Measurements from ENCODE around the gene COL15A1. TPM values are rescaled to one million over a fixed set of nuclear protein-coding genes. Genes with fewer than 3 reads are reported as not detected.

The COL15A1 gene
- total RNA-seq, 1 experiment from 2014 or later, result 0.22 TPM

DNA sequence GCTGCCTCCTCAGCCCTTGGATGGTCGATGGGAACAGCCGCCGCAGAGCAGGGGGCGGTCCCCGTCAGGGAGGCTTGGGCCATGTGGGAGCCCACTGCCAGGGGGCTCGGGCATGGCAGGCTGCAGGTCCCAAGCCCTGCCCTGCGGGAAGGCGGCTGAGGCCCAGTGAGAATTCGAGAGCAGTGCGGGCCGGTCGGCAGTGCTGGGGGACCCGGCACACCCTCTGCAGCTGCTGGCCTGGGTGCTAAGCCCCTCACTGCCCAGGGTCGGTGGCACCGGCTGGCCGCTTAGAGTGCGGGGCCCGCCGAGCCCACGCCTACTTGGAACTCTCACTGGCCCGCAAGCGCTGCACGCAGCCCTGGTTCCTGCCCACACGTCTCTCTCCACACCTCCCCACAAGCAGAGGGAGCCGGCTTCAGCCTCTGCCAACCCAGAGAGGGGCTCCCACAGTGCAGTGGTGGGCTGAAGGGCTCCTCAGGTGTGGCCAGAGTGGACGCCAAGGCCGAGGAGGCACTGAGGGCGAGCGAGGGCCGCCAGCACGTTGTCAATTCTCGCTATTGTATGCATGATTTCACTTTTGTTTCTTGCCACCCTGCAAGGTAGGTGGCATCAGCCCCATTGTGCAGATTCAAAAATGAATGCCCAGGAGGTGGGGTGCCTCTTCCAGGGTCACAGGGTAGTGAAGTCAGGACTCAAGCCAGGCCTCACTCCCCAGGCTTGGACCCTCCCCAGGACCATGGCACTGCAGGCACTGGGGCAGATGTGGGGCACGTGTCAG lies 48.6 kb downstream of the COL15A1 start:
- Mint-ChIP-seq H3K27me3 (ENCODE audit: low read depth) (peaks cover 3% of the 10 kb centered on the region), H3K36me3 (peaks cover 24% of the 10 kb centered on the region), H3K4me1 (peaks cover 3% of the 10 kb centered on the region; the same call in 1 of the 2 replicates), H3K4me3 (no peak overlapping the region), H3K27ac (no peak overlapping the region), H3K9me3 (peaks cover 33% of the 10 kb centered on the region)
- ChIA-PET POLR2A (no interaction called here), CTCF (interaction anchor here (1.2 to 1.6 kb wide), 2 partner anchors 9 to 17 kb away, joined by 3 to 6 read pairs; no protein-coding TSS in a partner anchor)
- no peak for ATAC-seq
- TF ChIP-seq, protein P1, sequence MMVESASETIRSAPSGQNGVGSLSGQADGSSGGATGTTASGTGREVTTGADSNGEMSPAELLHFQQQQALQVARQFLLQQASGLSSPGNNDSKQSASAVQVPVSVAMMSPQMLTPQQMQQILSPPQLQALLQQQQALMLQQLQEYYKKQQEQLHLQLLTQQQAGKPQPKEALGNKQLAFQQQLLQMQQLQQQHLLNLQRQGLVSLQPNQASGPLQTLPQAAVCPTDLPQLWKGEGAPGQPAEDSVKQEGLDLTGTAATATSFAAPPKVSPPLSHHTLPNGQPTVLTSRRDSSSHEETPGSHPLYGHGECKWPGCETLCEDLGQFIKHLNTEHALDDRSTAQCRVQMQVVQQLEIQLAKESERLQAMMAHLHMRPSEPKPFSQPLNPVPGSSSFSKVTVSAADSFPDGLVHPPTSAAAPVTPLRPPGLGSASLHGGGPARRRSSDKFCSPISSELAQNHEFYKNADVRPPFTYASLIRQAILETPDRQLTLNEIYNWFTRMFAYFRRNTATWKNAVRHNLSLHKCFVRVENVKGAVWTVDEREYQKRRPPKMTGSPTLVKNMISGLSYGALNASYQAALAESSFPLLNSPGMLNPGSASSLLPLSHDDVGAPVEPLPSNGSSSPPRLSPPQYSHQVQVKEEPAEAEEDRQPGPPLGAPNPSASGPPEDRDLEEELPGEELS (CRISPR knock-in tag; IDR thresholded peaks at IDR 0.05), result no peak
- TF ChIP-seq ZNF416 (CRISPR knock-in tag; IDR thresholded peaks at IDR 0.05) (no peak), CBFB (CRISPR knock-in tag; IDR thresholded peaks at IDR 0.05; ENCODE audit: low read depth) (no peak), NFYB (CRISPR knock-in tag; conservative IDR thresholded peaks at IDR 0.05; ENCODE audit: low read depth) (no peak), ZNF671 (CRISPR knock-in tag; IDR thresholded peaks at IDR 0.05) (no peak), JUN (CRISPR knock-in tag; IDR thresholded peaks at IDR 0.05) (no peak), ZNF232 (CRISPR knock-in tag; IDR thresholded peaks at IDR 0.05) (no peak)
- TF ChIP-seq, protein P2, sequence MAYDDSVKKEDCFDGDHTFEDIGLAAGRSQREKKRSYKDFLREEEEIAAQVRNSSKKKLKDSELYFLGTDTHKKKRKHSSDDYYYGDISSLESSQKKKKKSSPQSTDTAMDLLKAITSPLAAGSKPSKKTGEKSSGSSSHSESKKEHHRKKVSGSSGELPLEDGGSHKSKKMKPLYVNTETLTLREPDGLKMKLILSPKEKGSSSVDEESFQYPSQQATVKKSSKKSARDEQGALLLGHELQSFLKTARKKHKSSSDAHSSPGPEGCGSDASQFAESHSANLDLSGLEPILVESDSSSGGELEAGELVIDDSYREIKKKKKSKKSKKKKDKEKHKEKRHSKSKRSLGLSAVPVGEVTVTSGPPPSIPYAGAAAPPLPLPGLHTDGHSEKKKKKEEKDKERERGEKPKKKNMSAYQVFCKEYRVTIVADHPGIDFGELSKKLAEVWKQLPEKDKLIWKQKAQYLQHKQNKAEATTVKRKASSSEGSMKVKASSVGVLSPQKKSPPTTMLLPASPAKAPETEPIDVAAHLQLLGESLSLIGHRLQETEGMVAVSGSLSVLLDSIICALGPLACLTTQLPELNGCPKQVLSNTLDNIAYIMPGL (CRISPR knock-in tag; IDR thresholded peaks at IDR 0.05), result no peak
- TF ChIP-seq, protein P3, sequence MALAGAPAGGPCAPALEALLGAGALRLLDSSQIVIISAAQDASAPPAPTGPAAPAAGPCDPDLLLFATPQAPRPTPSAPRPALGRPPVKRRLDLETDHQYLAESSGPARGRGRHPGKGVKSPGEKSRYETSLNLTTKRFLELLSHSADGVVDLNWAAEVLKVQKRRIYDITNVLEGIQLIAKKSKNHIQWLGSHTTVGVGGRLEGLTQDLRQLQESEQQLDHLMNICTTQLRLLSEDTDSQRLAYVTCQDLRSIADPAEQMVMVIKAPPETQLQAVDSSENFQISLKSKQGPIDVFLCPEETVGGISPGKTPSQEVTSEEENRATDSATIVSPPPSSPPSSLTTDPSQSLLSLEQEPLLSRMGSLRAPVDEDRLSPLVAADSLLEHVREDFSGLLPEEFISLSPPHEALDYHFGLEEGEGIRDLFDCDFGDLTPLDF (CRISPR knock-in tag; IDR thresholded peaks at IDR 0.05), result no peak
- TF ChIP-seq, protein P4, sequence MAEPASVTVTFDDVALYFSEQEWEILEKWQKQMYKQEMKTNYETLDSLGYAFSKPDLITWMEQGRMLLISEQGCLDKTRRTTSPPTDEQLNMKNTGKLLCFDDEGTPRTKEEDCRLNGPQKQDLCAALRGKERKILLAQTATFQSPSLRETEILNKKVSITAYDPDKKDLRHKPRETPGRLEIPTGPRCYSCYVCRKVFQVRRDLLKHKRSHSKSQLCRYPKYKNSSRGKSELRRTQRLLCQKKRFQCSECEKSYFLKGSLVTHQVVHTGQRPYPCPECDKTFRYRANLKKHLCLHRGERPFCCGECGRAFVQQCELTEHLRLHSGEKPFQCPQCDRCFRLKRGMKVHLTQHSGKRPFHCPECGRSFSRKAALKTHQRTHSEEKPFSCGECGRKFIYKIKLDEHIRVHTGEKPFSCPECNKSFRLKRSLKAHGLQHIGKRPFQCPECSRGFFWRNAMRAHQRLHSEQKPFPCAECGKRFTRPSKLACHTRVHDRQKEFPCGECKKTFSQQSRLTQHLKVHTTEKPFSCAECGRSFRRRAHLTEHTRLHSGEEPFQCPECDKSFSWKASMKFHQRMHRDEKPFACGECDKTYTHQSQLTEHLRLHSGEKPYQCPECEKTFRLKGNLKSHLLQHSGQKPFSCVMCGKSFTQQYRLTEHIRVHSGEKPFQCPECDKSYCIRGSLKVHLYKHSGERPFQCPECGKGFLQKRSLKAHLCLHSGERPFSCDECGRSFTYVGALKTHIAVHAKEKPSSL (CRISPR knock-in tag; conservative IDR thresholded peaks at IDR 0.05), result no peak
- TF ChIP-seq, protein P5, sequence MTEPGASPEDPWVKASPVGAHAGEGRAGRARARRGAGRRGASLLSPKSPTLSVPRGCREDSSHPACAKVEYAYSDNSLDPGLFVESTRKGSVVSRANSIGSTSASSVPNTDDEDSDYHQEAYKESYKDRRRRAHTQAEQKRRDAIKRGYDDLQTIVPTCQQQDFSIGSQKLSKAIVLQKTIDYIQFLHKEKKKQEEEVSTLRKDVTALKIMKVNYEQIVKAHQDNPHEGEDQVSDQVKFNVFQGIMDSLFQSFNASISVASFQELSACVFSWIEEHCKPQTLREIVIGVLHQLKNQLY (CRISPR knock-in tag; IDR thresholded peaks at IDR 0.05), result no peak
- TF ChIP-seq, protein P6, sequence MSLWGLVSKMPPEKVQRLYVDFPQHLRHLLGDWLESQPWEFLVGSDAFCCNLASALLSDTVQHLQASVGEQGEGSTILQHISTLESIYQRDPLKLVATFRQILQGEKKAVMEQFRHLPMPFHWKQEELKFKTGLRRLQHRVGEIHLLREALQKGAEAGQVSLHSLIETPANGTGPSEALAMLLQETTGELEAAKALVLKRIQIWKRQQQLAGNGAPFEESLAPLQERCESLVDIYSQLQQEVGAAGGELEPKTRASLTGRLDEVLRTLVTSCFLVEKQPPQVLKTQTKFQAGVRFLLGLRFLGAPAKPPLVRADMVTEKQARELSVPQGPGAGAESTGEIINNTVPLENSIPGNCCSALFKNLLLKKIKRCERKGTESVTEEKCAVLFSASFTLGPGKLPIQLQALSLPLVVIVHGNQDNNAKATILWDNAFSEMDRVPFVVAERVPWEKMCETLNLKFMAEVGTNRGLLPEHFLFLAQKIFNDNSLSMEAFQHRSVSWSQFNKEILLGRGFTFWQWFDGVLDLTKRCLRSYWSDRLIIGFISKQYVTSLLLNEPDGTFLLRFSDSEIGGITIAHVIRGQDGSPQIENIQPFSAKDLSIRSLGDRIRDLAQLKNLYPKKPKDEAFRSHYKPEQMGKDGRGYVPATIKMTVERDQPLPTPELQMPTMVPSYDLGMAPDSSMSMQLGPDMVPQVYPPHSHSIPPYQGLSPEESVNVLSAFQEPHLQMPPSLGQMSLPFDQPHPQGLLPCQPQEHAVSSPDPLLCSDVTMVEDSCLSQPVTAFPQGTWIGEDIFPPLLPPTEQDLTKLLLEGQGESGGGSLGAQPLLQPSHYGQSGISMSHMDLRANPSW (CRISPR knock-in tag; conservative IDR thresholded peaks at IDR 0.05; ENCODE audit: low read depth), result no peak
- TF ChIP-seq, protein P7, sequence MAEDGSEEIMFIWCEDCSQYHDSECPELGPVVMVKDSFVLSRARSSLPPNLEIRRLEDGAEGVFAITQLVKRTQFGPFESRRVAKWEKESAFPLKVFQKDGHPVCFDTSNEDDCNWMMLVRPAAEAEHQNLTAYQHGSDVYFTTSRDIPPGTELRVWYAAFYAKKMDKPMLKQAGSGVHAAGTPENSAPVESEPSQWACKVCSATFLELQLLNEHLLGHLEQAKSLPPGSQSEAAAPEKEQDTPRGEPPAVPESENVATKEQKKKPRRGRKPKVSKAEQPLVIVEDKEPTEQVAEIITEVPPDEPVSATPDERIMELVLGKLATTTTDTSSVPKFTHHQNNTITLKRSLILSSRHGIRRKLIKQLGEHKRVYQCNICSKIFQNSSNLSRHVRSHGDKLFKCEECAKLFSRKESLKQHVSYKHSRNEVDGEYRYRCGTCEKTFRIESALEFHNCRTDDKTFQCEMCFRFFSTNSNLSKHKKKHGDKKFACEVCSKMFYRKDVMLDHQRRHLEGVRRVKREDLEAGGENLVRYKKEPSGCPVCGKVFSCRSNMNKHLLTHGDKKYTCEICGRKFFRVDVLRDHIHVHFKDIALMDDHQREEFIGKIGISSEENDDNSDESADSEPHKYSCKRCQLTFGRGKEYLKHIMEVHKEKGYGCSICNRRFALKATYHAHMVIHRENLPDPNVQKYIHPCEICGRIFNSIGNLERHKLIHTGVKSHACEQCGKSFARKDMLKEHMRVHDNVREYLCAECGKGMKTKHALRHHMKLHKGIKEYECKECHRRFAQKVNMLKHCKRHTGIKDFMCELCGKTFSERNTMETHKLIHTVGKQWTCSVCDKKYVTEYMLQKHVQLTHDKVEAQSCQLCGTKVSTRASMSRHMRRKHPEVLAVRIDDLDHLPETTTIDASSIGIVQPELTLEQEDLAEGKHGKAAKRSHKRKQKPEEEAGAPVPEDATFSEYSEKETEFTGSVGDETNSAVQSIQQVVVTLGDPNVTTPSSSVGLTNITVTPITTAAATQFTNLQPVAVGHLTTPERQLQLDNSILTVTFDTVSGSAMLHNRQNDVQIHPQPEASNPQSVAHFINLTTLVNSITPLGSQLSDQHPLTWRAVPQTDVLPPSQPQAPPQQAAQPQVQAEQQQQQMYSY (CRISPR knock-in tag; IDR thresholded peaks at IDR 0.05), result no peak
- DNase-seq (ENCODE audit: low spot score), result no peak

Data from WTC11 (cell line).